ENCODE data around the gene CNDP1.

The CNDP1 gene

DNA sequence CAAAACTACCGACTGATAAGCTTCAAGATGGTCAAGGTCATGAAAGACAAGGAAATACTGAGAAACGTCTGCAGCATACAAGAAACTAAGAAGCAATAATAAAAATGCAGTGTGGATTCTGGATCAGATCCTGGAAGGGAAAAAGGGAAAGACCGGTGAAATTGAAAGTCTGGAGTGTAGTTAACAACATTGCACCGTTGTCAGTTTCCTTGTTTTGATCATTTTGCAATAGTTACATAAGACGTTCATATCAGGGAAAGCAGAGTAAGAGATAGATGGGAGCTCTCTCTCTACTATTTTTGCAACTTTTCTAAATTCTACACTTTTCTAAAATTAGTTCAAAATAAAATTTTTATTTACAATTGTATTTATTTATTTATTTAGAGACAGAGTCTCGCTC lies 48.3 kb downstream of the CNDP1 start:
- TF ChIP-seq, protein P1, sequence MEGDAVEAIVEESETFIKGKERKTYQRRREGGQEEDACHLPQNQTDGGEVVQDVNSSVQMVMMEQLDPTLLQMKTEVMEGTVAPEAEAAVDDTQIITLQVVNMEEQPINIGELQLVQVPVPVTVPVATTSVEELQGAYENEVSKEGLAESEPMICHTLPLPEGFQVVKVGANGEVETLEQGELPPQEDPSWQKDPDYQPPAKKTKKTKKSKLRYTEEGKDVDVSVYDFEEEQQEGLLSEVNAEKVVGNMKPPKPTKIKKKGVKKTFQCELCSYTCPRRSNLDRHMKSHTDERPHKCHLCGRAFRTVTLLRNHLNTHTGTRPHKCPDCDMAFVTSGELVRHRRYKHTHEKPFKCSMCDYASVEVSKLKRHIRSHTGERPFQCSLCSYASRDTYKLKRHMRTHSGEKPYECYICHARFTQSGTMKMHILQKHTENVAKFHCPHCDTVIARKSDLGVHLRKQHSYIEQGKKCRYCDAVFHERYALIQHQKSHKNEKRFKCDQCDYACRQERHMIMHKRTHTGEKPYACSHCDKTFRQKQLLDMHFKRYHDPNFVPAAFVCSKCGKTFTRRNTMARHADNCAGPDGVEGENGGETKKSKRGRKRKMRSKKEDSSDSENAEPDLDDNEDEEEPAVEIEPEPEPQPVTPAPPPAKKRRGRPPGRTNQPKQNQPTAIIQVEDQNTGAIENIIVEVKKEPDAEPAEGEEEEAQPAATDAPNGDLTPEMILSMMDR (IDR thresholded peaks at IDR 0.05), result no peak
- no peak for DNase-seq (ENCODE audit: low spot score)
- H3K27ac ChIP-seq, result no peak overlapping the region

DNA sequence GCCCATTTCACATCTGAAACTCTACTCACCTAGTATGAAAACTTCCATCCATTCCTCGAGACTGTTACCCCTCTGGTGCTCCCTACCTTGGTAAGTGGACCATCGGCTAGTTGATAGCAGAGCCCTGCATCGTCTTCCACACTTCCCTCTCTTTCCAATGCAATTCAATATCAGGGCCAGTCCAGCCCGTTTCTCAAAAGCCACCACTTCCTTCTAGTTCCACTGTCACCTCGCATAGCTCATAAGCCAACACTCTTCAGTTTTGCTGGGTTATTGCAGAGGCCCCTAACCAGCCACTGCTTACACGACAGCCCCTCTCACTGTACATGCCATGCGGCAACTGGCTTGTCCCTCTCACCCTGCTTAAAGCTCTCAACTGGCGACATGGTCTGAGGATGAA lies 53.1 kb downstream of the CNDP1 start:
- TF ChIP-seq, protein P1 (IDR thresholded peaks at IDR 0.05), result no peak
- DNase-seq (ENCODE audit: low spot score), result no peak
- H3K27ac ChIP-seq, result no peak overlapping the region
- H3K4me3 ChIP-seq, result no peak overlapping the region

More for the DNA sequence above, 48.3 kb downstream of the CNDP1 start:
- no peak overlapping the region for H3K4me3 ChIP-seq

DNA sequence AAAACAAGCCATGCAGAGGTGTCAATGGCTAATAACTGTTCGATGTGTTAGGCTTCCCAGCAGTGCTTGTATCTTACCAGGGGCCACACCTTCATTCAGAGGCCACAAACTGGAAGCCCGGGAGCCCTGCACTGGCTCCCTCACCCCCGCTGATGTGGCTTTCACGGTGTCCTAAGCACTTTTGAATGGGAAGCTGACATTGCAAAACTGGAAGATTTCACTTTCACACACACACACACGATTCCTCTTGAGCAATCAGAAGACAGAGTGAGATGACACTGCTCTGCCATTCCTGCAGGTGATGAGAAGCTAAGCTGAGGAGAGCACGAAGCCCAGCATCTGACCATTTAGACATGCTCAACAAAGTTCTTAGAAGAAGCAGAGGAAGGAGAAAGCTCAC lies 54.7 kb downstream of the CNDP1 start:
- no peak overlapping the region for H3K4me3 ChIP-seq
- no peak overlapping the region for H3K27ac ChIP-seq
- TF ChIP-seq, protein P1 (IDR thresholded peaks at IDR 0.05), result no peak
- DNase-seq (ENCODE audit: low spot score), result no peak

DNA sequence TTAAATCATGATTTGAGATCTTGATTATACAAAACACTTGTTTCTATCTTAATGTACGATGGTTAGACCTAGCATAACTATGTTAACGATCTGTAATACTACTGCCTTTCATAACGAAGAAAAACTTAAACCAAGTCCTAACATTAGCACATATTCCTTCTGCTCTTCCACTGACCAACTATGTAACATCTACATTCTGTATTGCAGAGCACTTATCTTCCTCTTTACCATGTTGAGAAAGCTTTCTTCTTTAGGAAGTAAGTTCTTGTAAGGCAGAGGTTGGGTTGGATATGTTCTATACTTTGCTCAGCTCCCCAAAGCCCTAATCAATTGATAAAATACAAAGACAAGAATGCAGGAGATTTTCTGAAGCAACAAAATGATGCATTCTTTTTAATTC lies 55.5 kb downstream of the CNDP1 start:
- no peak for DNase-seq (ENCODE audit: low spot score)
- TF ChIP-seq, protein P1 (IDR thresholded peaks at IDR 0.05), result no peak
- Histone ChIP-seq H3K4me3 (no peak overlapping the region), H3K27ac (no peak overlapping the region)

DNA sequence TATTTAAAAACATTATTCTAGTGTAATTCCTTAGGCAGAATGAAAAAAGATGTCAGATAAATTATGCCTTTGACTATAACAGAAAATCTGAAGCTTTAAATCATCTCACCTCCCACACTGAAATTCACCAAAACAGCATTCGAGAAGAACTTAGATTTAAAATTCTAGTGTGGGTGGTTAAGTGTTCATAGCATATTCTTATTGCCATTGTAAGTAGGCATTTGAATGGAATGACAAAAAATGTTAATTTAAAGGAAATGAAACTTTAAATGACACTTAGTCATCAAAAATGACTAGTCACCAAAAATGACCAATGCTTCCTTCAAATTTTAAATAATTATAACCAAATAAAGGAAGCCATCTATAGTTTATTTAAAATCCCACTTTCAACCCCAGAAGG lies 56.4 kb downstream of the CNDP1 start:
- TF ChIP-seq, protein P1 (IDR thresholded peaks at IDR 0.05), result no peak
- H3K27ac ChIP-seq, result no peak overlapping the region
- DNase-seq (ENCODE audit: low spot score), result no peak
- H3K4me3 ChIP-seq, result no peak overlapping the region

DNA sequence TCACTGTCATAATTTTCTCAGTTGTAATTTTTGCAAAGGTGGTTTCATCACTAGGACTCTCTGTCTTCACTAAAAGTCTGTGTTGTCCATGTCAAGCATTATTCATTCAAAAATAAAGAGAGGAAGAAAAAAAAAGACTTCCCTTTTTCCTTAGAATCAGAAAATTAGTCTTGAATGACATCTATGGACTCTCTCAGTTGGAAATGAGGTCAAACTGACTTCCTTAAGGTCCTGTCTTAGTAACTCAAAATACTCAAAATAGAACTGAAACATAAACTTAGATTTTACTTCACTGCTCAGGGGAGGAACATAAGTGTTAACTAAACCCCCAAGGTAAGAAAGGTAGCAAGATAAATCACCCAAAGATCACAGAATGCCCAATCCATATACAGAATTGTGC lies 61.1 kb downstream of the CNDP1 start:
- no peak overlapping the region for H3K4me3 ChIP-seq
- DNase-seq (ENCODE audit: low spot score), result no peak
- TF ChIP-seq, protein P1 (IDR thresholded peaks at IDR 0.05), result no peak
- no peak overlapping the region for H3K27ac ChIP-seq

DNA sequence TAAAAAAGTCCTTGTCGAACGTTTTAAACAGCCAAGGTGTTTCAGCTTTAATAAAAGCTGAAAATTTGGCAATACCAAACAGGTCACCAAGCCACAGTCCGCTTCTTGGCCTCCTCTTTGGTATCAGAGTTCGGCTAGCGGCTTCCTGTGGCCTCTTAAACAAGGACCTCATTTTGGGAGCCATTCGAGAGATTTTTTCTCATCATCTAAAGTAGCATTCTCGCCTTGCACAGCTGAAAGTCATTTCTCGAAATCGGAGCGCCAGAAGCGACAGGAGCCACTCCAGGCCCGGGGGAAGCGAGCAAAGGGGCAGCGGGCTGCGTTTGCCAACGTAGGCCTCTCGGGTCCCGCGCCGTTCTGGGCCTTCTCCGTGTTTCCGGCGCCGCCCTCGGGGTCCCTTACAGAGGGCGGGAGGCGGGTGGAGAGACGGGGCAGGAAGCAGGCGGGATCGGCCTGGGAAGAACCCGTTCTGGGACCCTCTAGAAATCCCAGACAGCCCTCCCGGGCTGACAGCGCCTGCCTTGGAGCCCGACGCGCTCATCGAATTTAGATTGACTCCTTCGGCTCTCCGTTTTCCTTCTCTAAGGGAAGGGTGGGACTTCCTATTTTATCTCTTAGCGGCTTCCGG lies 62.8 kb downstream of the CNDP1 start:
- peak overlapping the region; percentile 98 to 100 for H3K27ac ChIP-seq
- peak; percentile 87 for DNase-seq (ENCODE audit: low spot score)
- TF ChIP-seq, protein P1 (IDR thresholded peaks at IDR 0.05), result no peak
- H3K4me3 ChIP-seq, result peak overlapping the region; percentile 99

Measured in coronary artery (tissue), 2 donors.